MG63 (cell line): ENCODE results near the gene NACC2. TPM values are rescaled to one million over a fixed set of nuclear protein-coding genes. Genes with fewer than 3 reads are reported as not detected.
A peak's percentile ranks its signal among the peaks of the same experiment; 100 is the strongest.

Source experiments
- DNase-seq: peaks from one replicate; pipeline ENCODE4 v3.0.0-alpha.2; 2020
- H3K27me3 ChIP-seq: fragments of 250-450 bp; sonication (Bioruptor Pico); 2 replicates; pipeline ENCODE4 v1.5.1; 2020; ENCODE audit warnings: mild to moderate bottlenecking, moderate library complexity
- H3K36me3 ChIP-seq: fragments of 250-450 bp; sonication (Bioruptor Pico); 2 replicates; pipeline ENCODE4 v1.5.1; 2020; ENCODE audit warnings: mild to moderate bottlenecking, moderate library complexity
- H3K4me3 ChIP-seq: fragments of 250-450 bp; sonication (Bioruptor Pico); 2 replicates; pipeline ENCODE4 v1.5.1; 2020; ENCODE audit warnings: mild to moderate bottlenecking, moderate library complexity
- H3K9me3 ChIP-seq: fragments of 250-450 bp; sonication (Bioruptor Pico); 2 replicates; pipeline ENCODE4 v1.5.1; 2020; ENCODE audit warnings: mild to moderate bottlenecking, moderate library complexity
- total RNA-seq: library from RNA; depleted of rRNA; stranded (reverse); fragments of >200 nt; shearing (Covaris generic); gene quantifications from 2 replicates; pipeline ENCODE4 v1.2.3, GENCODE V29; 2014; ENCODE audit warnings: low replicate concordance

The NACC2 gene
- total RNA-seq, 1 experiment from 2014 or later: 22.4 TPM

GRCh38 chr9:136117291-136117915 is 22.3 kb upstream of the NACC2 start:
- Histone ChIP-seq H3K27me3 (no peaks in the 10 kb centered on the region), H3K4me3 (peak overlapping the region; percentile 92), H3K9me3 (no peaks in the 10 kb centered on the region), H3K36me3 (peaks cover 34% of the 10 kb centered on the region)
- DNase-seq: peak; percentile 52

- no peaks in the 10 kb centered on the region for H3K27me3 ChIP-seq
- H3K9me3 ChIP-seq: no peaks in the 10 kb centered on the region
- no peak for DNase-seq
- H3K36me3 ChIP-seq: peaks cover 34% of the 10 kb centered on the region
- no peak overlapping the region for H3K4me3 ChIP-seq
Observed at GRCh38 chr9:136116360-136117098, 21.4 kb upstream of the NACC2 start.

GRCh38 chr9:136115641-136116359 is 20.7 kb upstream of the NACC2 start:
- Histone ChIP-seq H3K9me3 (no peaks in the 10 kb centered on the region), H3K36me3 (peaks cover 34% of the 10 kb centered on the region), H3K4me3 (no peak overlapping the region), H3K27me3 (no peaks in the 10 kb centered on the region)
- no peak for DNase-seq

- Histone ChIP-seq H3K9me3 (no peaks in the 10 kb centered on the region), H3K4me3 (no peak overlapping the region), H3K27me3 (no peaks in the 10 kb centered on the region), H3K36me3 (peaks cover 31% of the 10 kb centered on the region)
- no peak for DNase-seq
Observed at GRCh38 chr9:136115206-136115605, 20.1 kb upstream of the NACC2 start.

GRCh38 chr9:136114610-136115009 is 19.5 kb upstream of the NACC2 start:
- Histone ChIP-seq H3K9me3 (no peaks in the 10 kb centered on the region), H3K27me3 (no peaks in the 10 kb centered on the region)
- no peak for DNase-seq

GRCh38 chr9:136112541-136112940 is 17.5 kb upstream of the NACC2 start:
- Histone ChIP-seq H3K36me3 (peaks cover 24% of the 10 kb centered on the region), H3K27me3 (no peaks in the 10 kb centered on the region), H3K4me3 (no peak overlapping the region), H3K9me3 (no peaks in the 10 kb centered on the region)
- DNase-seq: no peak

More at GRCh38 chr9:136114610-136115009, 19.5 kb upstream of the NACC2 start:
- peaks cover 28% of the 10 kb centered on the region for H3K36me3 ChIP-seq
- no peak overlapping the region for H3K4me3 ChIP-seq

- Histone ChIP-seq H3K27me3 (no peaks in the 10 kb centered on the region), H3K9me3 (no peaks in the 10 kb centered on the region), H3K4me3 (no peak overlapping the region), H3K36me3 (peaks cover 18% of the 10 kb centered on the region)
- DNase-seq: no peak
Observed at GRCh38 chr9:136111910-136112309, 16.8 kb upstream of the NACC2 start.

- no peak for DNase-seq
- Histone ChIP-seq H3K9me3 (no peaks in the 10 kb centered on the region), H3K36me3 (peaks cover 15% of the 10 kb centered on the region), H3K27me3 (no peaks in the 10 kb centered on the region), H3K4me3 (no peak overlapping the region)
Observed at GRCh38 chr9:136111190-136111589, 16.1 kb upstream of the NACC2 start.

- Histone ChIP-seq H3K36me3 (peaks cover 6% of the 10 kb centered on the region), H3K9me3 (no peaks in the 10 kb centered on the region), H3K4me3 (no peak overlapping the region), H3K27me3 (no peaks in the 10 kb centered on the region)
- no peak for DNase-seq
Observed at GRCh38 chr9:136110082-136111061, 15.3 kb upstream of the NACC2 start.

GRCh38 chr9:136109351-136110081 is 14.4 kb upstream of the NACC2 start:
- H3K27me3 ChIP-seq: no peaks in the 10 kb centered on the region
- H3K9me3 ChIP-seq: no peaks in the 10 kb centered on the region
- DNase-seq: peak; percentile 86
- no peaks in the 10 kb centered on the region; the same call in 1 of the 2 replicates for H3K36me3 ChIP-seq
- H3K4me3 ChIP-seq: no peak overlapping the region

GRCh38 chr9:136108648-136109266 is 13.7 kb upstream of the NACC2 start:
- no peaks in the 10 kb centered on the region for H3K9me3 ChIP-seq
- no peak for DNase-seq
- H3K36me3 ChIP-seq: no peaks in the 10 kb centered on the region
- no peak overlapping the region for H3K4me3 ChIP-seq
- no peaks in the 10 kb centered on the region for H3K27me3 ChIP-seq

- Histone ChIP-seq H3K4me3 (no peak overlapping the region), H3K36me3 (no peaks in the 10 kb centered on the region), H3K27me3 (no peaks in the 10 kb centered on the region), H3K9me3 (no peaks in the 10 kb centered on the region)
- no peak for DNase-seq
Observed at GRCh38 chr9:136107953-136108647, 13.0 kb upstream of the NACC2 start.

GRCh38 chr9:136107155-136107952 is 12.3 kb upstream of the NACC2 start:
- H3K4me3 ChIP-seq: no peak overlapping the region
- no peaks in the 10 kb centered on the region for H3K27me3 ChIP-seq
- no peaks in the 10 kb centered on the region for H3K9me3 ChIP-seq
- H3K36me3 ChIP-seq: no peaks in the 10 kb centered on the region
- DNase-seq: no peak

- peak; percentile 47 for DNase-seq
- Histone ChIP-seq H3K27me3 (no peaks in the 10 kb centered on the region), H3K36me3 (no peaks in the 10 kb centered on the region), H3K9me3 (no peaks in the 10 kb centered on the region), H3K4me3 (no peak overlapping the region)
Observed at GRCh38 chr9:136105398-136106135, 10.5 kb upstream of the NACC2 start.
